Measurements from ENCODE around the gene AOC1.

Gene AOC1

GRCh38 chr7:150850273-150850672 is 2.0 kb upstream of the AOC1 start:
- H3K36me3 ChIP-seq (ENCODE audit: control insufficient read depth in 2 of 2, insufficient read depth in 1 of 2, low read length in 2 of 2): no peaks in the 10 kb centered on the region
- CTCF ChIA-PET: interaction anchor here (1.0 kb wide), 1 partner anchor 26 kb away, joined by 9 read pairs; no protein-coding TSS in a partner anchor
- H3K27ac ChIP-seq (ENCODE audit: extremely low read depth, low read depth, low read length): no peak overlapping the region
- no peaks in the 10 kb centered on the region for H3K4me1 ChIP-seq (ENCODE audit: control insufficient read depth, insufficient read depth, low read length)
- no peaks in the 10 kb centered on the region for H3K9me3 ChIP-seq (ENCODE audit: control insufficient read depth, insufficient read depth, low read depth, low read length)
- POLR2A ChIA-PET: no interaction called here
- TF ChIP-seq ZNF776 (tag by site-specific recombination; IDR thresholded peaks at IDR 0.05; ENCODE audit: borderline replicate concordance) (no peak), KLF10 (tag by site-specific recombination; IDR thresholded peaks at IDR 0.05) (no peak), GLI4 (tag by site-specific recombination; IDR thresholded peaks at IDR 0.05) (no peak), TRIM28 (IDR thresholded peaks at IDR 0.05; ENCODE audit: borderline replicate concordance, low read length) (no peak), ZSCAN30 (tag by site-specific recombination; IDR thresholded peaks at IDR 0.05) (no peak), ZNF26 (tag by site-specific recombination; IDR thresholded peaks at IDR 0.05) (no peak), ZNF785 (tag by site-specific recombination; IDR thresholded peaks at IDR 0.05) (no peak), ZNF433 (tag by site-specific recombination; IDR thresholded peaks at IDR 0.05; ENCODE audit: low read depth) (no peak), ZNF214 (tag by site-specific recombination; IDR thresholded peaks at IDR 0.05; ENCODE audit: borderline replicate concordance) (no peak), TSHZ1 (tag by site-specific recombination; IDR thresholded peaks at IDR 0.05; ENCODE audit: borderline replicate concordance) (no peak), ZNF677 (tag by site-specific recombination; IDR thresholded peaks at IDR 0.05) (no peak), ZNF664 (tag by site-specific recombination; IDR thresholded peaks at IDR 0.05) (no peak), GLIS2 (tag by site-specific recombination; IDR thresholded peaks at IDR 0.05) (no peak), ZBTB11 (tag by site-specific recombination; conservative IDR thresholded peaks at IDR 0.05; ENCODE audit: low read depth) (no peak), ZNF629 (tag by site-specific recombination; IDR thresholded peaks at IDR 0.05) (no peak), ZNF354C (tag by site-specific recombination; IDR thresholded peaks at IDR 0.05; ENCODE audit: borderline replicate concordance, low read depth) (no peak), ZSCAN18 (tag by site-specific recombination; IDR thresholded peaks at IDR 0.05) (no peak), ZBTB1 (tag by site-specific recombination; IDR thresholded peaks at IDR 0.05) (no peak), ZNF837 (tag by site-specific recombination; IDR thresholded peaks at IDR 0.05) (no peak), ZNF16 (tag by site-specific recombination; IDR thresholded peaks at IDR 0.05; ENCODE audit: low read depth) (no peak)
- no peak overlapping the region for H3K4me3 ChIP-seq (ENCODE audit: low read depth, low read length)
